Islet precursor cell (in vitro differentiated cells): ENCODE data around the gene IPO13.

Experiments used
- DNase-seq: peaks from one replicate; pipeline ENCODE4 v3.0.0-alpha.2; 2018

IPO13 gene

DNA sequence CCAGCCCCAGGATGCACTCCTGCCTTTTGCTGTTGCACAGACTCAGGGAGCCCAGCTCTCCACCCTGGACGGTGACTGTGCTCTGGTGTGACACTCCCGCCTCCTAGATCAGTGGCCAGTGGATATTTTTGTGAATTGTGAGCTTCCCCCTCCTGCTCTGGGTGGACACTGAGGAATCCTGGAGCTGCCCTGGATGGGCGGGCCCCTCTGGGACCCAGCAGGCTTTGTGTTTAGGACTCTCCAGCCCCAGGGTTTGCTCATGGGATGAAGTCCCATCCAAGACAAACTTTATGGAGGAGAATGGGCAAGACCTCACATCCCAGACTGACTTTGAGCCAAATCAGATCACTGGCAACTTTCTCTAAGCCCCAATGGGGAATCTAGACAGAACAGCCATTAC is 68.5 kb downstream of the IPO13 start:
- no peak for DNase-seq

DNA sequence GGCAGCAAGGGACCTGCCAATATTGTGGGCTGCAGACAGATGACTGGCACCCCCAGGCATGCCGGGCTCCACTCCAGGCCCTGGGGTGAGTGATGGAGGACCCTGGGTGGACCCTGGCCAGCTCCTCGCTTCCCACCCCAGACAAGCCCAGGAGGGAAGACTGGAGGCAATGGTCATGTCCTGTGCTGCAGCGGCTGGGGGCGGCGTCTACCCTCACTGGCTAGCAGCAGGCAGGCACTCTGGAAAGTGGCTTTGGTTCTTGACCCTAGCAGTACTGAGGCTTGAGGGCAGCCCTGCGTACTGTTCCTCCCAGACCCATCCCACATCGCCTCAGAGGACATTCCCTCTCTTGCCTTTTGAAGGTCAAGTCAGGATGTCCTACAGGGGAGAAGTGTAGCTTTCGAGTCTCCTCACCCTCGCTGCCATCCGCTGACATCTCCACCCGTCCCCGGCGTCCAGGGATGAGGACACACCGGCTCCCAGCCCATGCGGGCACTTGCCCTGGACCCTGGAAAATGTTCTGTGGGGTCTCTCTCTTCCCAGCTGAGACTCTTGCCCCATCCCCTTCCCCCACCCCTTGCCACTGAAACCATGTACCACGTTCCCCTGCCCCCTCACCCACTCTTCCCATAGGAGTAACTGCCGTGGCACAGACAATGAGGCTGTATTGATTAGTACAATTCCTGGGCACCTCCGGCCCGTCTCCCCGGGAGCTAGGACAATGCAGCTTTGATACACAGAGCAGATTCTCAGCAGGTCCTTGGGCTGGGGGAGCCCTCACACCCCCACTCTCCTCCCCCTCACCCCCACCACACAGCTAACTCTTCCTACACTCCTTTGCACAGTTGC is 69.5 kb downstream of the IPO13 start:
- DNase-seq = no peak

DNA sequence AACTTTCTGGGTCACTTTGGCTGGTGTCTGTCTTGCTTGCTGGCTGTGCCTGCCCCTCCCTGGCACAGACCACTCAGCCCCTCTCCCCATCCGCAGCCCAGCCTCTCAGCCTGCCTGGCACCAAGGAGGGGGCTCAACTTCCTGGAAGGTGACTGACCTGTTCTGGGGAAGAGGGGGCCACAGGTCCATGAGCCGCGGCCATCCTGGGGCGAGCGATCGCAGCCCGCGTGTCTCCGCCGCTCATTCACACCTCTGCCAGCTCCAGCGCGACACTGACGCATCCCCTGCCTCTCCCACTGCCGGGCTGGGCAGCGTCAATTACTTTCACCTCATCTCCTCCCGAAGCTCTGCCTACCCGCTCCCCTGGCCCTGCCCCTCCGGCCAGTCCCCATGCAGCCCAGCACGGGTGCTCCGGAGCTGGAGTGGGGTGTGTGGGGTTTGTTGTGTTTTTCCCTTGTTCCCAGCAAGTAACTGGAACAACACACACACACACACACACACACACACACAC is 70.2 kb downstream of the IPO13 start:
- DNase-seq = no peak
